SIG-M5 treated with dmso at 0.1 percent for 504 hours (cell line): ENCODE data around the gene SLC1A3.
A peak's percentile ranks its signal among the peaks of the same experiment; 100 is the strongest.

Source experiments
- DNase-seq: peaks from one replicate; lab custom pipeline; 2025; ENCODE audit not compliant: unreplicated experiment; lab: John Stamatoyannopoulos, UW

Gene SLC1A3

DNA sequence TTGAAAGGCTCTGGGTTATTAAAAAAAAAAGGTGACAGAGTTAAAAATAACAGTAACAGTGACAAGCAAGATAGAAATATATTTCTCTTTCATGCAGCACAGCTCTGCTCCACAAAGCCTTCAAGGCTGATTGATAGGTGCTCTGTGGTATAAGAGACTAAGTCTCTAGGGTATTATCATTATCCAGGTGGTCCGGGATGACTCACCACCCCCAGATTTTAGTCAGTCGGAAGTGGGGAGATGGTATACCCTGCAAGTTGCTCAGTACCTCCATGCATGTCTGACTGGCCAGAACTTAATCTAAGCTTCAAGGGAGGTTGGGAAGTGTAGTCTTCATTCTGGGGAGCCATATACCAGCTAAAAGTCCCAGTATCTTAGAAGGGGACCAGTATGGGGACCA is 76.1 kb downstream of the SLC1A3 start:
- no peak for DNase-seq

DNA sequence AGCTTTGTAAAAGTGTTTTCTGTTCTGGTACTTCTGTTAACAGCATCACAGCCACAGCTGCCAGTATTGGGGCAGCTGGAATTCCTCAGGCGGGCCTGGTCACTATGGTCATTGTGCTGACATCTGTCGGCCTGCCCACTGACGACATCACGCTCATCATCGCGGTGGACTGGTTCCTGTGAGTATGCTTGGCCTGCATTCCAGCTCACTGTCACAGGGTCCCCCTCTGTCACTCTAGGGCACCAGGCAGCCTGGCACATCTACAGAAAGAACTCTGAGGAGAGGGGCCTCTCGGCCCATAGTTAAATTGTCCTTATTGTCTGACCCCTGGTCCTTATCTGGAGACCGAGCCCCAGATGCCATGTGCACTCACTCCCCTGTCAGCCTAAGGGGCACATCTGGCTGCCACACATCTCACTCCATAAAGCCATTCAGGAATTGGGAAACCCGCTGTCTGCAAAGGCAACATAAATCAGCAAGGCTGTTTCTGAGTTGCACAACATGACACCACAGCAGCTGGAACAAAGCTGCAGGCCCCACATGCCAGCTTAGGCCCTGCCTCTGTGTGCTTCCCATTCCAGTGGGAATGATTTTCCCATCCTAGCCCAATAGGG is 77.5 kb downstream of the SLC1A3 start:
- DNase-seq = peak; percentile 65

DNA sequence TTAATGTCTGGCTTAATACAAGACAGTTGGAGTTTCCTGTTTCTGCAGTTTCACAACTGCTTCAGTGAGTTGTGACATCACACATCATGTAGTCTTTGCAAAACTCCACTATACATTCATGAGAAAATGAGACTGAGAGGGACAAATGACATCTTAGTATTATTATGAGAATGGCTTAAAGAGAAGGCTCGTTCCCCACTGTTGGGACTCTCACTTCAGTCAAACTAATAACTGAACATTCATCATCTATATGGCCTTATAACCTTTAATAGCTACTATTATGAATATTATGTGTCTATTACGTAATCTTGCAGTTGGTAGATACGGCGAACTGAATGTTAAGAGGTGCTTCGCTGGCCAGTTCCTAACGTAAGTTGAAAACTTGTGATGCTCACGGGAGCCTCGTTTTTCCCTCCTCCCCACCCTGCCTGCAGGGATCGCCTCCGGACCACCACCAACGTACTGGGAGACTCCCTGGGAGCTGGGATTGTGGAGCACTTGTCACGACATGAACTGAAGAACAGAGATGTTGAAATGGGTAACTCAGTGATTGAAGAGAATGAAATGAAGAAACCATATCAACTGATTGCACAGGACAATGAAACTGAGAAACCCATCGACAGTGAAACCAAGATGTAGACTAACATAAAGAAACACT is 79.4 kb downstream of the SLC1A3 start:
- peak; percentile 90 for DNase-seq

DNA sequence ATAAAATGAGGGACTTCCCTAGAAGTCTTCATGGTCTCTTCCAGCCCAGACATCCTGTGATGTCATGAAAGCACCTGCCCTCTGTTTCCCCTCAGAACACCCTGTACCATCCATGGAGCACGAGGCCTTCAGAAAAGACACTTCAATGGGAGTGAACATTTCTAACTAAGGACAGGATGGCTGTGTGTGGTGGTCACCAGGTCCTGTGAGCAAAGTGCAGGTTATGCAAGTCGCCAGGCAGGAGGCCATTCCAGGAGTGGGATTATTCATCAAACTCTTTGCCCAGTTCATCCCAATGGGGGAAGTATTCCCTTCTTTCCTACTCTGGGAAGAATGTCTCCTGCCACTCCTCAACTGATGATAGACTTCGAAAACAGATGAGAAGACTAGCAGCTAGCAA is 80.5 kb downstream of the SLC1A3 start:
- DNase-seq = no peak

DNA sequence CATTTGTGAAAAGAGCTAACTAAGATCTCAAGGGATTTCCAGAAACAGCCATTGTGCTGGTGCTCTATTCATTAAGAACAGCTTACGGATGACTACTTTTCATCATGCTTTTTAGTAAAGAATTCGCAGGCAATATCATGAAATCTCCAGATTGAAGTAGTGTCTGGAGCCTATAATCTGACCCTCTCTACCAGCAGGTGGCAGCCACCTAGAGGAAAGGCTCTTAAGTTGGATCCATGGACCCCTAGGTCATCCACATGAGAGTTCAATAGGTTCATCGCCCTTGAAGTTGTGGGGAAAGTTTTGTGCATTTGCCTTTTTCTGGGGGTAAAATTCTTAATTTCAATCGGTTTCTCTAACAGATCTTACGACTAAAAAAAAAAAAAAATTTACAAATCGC is 82.3 kb downstream of the SLC1A3 start:
- DNase-seq = peak; percentile 67

GRCh38 chr5:36689225-36689624 is 82.8 kb downstream of the SLC1A3 start:
- peak; percentile 50 for DNase-seq

DNA sequence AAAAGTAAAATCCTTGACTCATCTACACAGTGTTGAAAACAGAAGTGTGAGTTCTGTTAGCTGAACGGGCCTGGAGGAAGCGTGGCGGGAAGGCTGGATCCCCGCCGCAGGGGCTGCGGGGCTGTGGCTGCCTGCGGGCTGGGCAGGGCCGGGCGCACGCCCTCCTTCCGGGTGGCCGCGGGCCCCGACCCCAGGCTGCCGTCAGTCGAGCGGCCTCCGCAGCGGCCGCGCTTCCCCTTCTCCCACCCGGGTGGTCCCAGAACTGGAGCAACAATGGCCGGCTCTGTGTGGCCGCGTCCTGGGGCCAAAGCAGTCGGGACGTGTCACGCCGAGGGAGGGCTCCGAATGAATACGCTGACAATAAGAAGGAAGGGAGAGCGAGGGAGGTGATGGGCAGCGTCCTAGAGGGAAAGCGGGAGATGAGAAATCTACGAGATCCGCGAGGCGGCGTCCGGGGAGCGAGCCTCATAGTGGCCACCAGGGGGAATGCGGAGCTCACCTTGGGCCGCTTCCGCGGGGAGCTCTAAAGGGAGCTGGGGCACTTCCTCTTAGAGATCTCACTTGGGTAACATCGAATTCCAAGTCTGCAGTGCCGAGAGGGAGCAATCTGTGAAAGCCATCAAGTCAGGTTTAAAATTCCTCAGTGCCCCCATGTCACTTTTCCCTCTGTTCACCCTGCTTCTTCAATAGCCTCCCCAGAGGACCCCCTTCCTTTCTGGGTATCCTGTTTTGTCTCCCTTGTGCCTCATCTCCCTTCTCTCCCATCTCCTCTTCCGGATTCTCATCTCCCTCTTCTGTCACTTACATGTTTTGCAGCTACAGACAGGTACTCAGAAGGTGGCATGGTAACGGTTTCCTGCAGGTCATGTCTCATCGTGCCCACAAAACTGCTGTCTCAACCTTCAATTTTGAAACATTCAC is 83.9 kb downstream of the SLC1A3 start:
- DNase-seq = peak; percentile 85

DNA sequence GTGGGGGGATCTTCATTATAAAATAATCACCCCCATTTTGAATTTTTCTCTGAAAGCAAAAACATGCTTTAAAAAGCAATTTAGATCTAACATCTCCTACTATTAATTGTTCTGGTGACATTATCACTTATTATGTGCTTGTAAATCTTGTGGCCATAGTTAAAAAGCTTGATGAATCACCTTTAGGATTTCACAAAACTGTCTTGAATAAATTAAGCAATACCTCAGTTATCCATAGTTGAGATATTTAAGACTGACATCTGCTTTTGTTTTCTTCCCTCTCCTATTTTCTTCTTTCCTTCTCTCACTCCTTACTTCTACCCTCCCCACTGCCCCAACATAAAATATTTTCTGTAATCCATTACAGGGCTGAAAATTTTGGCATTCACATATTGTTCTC is 84.8 kb downstream of the SLC1A3 start:
- DNase-seq = no peak

GRCh38 chr5:36691696-36692371 is 85.4 kb downstream of the SLC1A3 start:
- DNase-seq = peak; percentile 26

- DNase-seq = peak; percentile 60
These were observed 86.7 kb downstream of the SLC1A3 start for GRCh38 chr5:36692791-36693763.

DNA sequence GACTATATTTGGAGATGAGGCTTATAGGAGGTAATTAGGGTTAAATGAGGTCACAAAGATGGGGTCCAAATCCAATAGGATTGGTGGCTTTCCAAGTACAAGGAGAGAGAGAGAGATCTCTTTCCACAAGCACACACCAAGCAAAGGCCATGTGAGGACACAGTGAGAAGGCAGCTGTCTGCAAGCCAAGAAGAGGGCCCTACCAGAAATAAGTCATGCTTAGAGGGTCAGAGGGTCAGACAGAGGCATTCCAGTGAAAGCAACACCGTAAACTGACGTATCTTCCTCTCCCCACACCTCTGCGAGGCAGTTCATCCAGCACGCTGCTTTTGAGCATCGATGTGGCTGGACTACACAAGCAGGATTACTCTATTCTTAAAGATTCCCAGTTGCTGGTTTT is 87.9 kb downstream of the SLC1A3 start:
- no peak for DNase-seq

- DNase-seq = peak; percentile 66
These were observed 89.8 kb downstream of the SLC1A3 start for GRCh38 chr5:36696059-36696673.

DNA sequence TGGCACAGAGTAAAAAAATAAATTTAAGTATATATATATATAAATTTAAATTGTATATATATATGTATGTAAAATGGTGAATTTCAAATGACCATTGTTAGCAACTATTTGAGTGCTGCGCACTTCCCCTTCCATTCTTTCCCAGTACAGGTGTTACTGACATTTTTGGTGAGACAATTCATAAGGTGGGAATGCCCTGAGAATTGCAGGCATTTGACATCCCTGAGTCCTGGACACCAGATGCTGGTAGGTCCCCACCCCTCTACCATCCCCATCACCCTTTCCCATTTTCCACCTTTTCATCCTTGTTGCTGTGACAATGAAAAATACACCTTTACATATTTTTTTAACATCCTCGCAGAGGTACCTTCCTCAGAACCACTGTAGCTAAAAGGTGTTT is 91.6 kb downstream of the SLC1A3 start:
- no peak for DNase-seq

- peak; percentile 75 for DNase-seq
These were observed 94.8 kb downstream of the SLC1A3 start for GRCh38 chr5:36701085-36701698.

DNA sequence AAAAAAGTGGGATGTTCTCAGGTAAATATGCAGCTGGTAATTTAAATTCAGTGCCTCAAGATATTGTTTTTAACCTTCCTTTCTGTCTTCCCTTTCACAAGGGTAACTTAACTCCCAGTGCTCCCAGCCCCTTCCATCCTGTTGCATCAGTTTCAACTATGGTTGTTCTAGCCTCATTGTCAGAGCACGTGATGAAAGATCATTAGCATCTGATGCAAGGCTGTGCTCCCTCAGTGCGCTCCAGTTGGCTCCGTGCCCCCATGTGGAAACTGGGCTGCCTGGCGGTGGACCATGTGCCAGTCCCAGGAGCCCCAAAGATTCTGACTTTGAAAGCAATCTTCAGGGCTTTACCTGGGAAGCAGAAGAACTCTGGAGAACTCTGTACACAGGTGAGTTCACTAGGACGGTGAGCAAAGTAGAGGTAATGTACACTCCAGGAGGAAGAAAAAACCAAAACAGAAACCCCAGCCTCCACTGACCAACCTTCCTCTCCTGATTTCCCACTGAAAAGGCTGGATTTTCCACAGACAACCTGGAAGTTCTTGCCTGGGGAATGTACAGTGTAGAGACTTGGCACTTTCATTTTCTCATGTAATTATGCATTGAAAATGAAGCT is 96.9 kb downstream of the SLC1A3 start:
- peak; percentile 30 for DNase-seq

DNA sequence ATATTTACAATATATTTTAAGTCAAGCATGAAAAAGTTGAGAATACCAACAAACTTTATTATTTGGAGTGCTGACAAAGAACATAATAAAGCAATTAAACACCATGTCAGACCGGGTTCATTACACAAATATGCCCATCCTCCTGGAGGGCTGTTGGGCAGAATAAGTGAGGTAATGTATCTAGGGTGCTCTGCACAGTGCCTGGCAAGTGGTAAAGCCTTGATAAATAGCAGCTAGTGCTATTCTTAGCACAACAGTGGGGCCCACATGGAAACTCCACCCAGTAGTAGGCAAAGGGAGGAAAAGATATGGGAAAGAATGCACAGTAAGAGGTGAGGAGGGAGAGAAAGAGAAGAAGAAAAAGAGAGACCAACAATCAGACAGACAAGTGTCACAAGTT is 97.7 kb downstream of the SLC1A3 start:
- DNase-seq = no peak

DNA sequence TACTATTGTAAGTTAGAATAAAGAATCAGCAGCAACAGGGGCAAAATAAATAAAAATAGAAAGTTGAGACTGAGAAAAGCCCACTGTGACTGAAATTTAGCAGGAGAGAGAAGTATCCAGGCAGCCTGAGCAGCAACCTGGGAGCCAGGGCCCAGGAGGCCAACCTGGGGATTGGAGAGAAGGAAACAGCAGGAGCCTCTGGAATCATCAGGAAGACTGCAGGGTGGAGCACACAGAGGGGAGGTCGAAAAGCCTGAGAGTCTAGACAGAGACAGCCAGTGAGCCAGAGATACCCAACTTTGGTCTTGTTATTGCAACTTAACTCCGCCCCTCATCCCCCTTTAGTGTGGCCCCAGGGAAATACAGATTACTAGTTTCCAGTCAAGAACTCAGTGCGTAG is 98.6 kb downstream of the SLC1A3 start:
- DNase-seq = no peak

DNA sequence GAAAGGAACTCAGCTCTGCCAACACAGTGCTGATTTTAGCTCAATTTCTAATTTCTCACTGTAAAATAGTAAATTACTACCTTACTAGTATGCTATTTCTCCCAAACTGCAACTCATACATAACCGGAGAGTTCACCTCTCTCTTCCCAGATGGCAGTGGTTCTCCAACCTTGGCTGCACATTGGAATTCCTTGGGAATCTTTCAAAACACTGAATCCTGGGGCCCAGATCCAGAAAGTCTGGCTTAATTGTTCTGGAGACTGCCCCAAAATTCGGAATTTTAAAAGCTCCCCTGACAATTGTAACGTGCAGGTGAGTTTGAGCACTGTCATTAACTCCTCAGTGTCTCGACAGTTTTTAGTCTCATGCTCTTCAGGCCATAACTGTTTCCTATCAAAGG is 100.3 kb downstream of the SLC1A3 start:
- DNase-seq = no peak

- DNase-seq = no peak
These were observed 102.6 kb downstream of the SLC1A3 start for GRCh38 chr5:36708996-36709395.
